HepG2 (cell line): ENCODE data around the gene IFT52. TPM values are rescaled to one million over a fixed set of nuclear protein-coding genes. Genes with fewer than 3 reads are reported as not detected.

Experiments used
- FOXK2 ChIP-seq: fragments of 450-650 bp; IDR thresholded peaks from 2 replicates; pipeline ENCODE4 v1.6.1; 2016
- NKX3-1 ChIP-seq: sonication (generic); formaldehyde crosslinking; IDR thresholded peaks from 2 replicates; pipeline ENCODE4 v1.5.0; 2020; ENCODE audit warnings: missing genetic modification reagents
- NR2C2 ChIP-seq: sonication (generic); formaldehyde crosslinking; IDR thresholded peaks from 2 replicates; pipeline ENCODE4 v1.4.0; 2020; ENCODE audit warnings: missing genetic modification reagents, mild to moderate bottlenecking, moderate library complexity, borderline replicate concordance
- PHF20 ChIP-seq: sonication (generic); formaldehyde crosslinking; IDR thresholded peaks from 2 replicates; pipeline ENCODE4 v1.5.0; 2020; ENCODE audit warnings: mild to moderate bottlenecking, missing genetic modification reagents
- SNAI1 ChIP-seq: sonication (generic); formaldehyde crosslinking; IDR thresholded peaks from 2 replicates; pipeline ENCODE4 v1.5.0; 2020; ENCODE audit warnings: mild to moderate bottlenecking, missing genetic modification reagents, borderline replicate concordance
- TBL1XR1 ChIP-seq: fragments of 150-350 bp; IDR thresholded peaks from 2 replicates; pipeline ENCODE4 v1.6.1; 2014; ENCODE audit warnings: borderline replicate concordance, low read length; ENCODE audit not compliant: partially characterized antibody
- XBP1 ChIP-seq: sonication (generic); formaldehyde crosslinking; IDR thresholded peaks from 2 replicates; pipeline ENCODE4 v1.5.0; 2020; ENCODE audit warnings: missing genetic modification reagents
- ZFYVE20 ChIP-seq: sonication (generic); formaldehyde crosslinking; IDR thresholded peaks from 2 replicates; pipeline ENCODE4 v1.8.0; 2023; ENCODE audit warnings: low read depth, mild to moderate bottlenecking, moderate library complexity, missing genetic modification reagents, borderline replicate concordance
- ZNF343 ChIP-seq: sonication (generic); formaldehyde crosslinking; IDR thresholded peaks from 2 replicates; pipeline ENCODE4 v1.4.0; 2020; ENCODE audit warnings: mild to moderate bottlenecking, missing genetic modification reagents
- ZNF460 ChIP-seq: sonication (generic); formaldehyde crosslinking; IDR thresholded peaks from 2 replicates; pipeline ENCODE4 v1.5.1; 2020; ENCODE audit warnings: missing genetic modification reagents, mild to moderate bottlenecking, borderline replicate concordance
- ZNF605 ChIP-seq: sonication (generic); formaldehyde crosslinking; IDR thresholded peaks from 2 replicates; pipeline ENCODE4 v1.8.0; 2022; ENCODE audit warnings: mild to moderate bottlenecking, missing genetic modification reagents
- polyA plus RNA-seq, 8 experiments: library from polyadenylated mRNA; depleted of rRNA in 3 of 8; stranded (reverse) in 7 of 8; unstranded in 1 of 8; fragments of >200 nt; fragmentation: Illumina TruSeq in 4 of 8; extraction: Trizol in 4 of 8; gene quantifications; 2 replicates each; pipeline versions ENCODE4 v1.2.1 to v1.2.3, GENCODE V29; 2011 to 2016; ENCODE audit warnings: low read depth in 4 of 8, missing spikeins in 1 of 8, mixed read lengths in 1 of 8; ENCODE audit not compliant: insufficient read depth in 1 of 8
- total RNA-seq, 5 experiments: library from RNA; depleted of rRNA; stranded (reverse); fragments of >200 nt; fragmentation: Illumina TruSeq; extraction: Trizol; gene quantifications; 2 replicates each; pipeline ENCODE4 v1.2.3, GENCODE V29; 2016; ENCODE audit warnings: low read depth in 1 of 5
- TF ChIP-seq, protein P1 (sequence below): IDR thresholded peaks from 2 replicates; pipeline ENCODE4 v1.6.1; 2016; ENCODE audit warnings: low read depth, borderline replicate concordance
- TF ChIP-seq, protein P2 (sequence below): sonication (generic); formaldehyde crosslinking; IDR thresholded peaks from 2 replicates; pipeline ENCODE4 v1.4.0; 2020; ENCODE audit warnings: missing genetic modification reagents
- TF ChIP-seq, protein P3 (sequence below): sonication (generic); formaldehyde crosslinking; IDR thresholded peaks from 2 replicates; pipeline ENCODE4 v1.4.0; 2020; ENCODE audit warnings: missing genetic modification reagents
- TF ChIP-seq, protein P4 (sequence below): sonication (generic); formaldehyde crosslinking; IDR thresholded peaks from 2 replicates; pipeline ENCODE4 v1.4.0; 2020; ENCODE audit warnings: missing genetic modification reagents
- TF ChIP-seq, protein P5 (sequence below): sonication (generic); formaldehyde crosslinking; conservative IDR thresholded peaks from 2 replicates; pipeline ENCODE4 v1.8.0; 2022; ENCODE audit warnings: missing genetic modification reagents

Gene IFT52
- total and polyA plus RNA-seq, 2 of the 13 experiments (the other 11 are each of a cell fraction or from before 2014, with no cell fraction given), result 48.0 to 64.0 TPM

DNA sequence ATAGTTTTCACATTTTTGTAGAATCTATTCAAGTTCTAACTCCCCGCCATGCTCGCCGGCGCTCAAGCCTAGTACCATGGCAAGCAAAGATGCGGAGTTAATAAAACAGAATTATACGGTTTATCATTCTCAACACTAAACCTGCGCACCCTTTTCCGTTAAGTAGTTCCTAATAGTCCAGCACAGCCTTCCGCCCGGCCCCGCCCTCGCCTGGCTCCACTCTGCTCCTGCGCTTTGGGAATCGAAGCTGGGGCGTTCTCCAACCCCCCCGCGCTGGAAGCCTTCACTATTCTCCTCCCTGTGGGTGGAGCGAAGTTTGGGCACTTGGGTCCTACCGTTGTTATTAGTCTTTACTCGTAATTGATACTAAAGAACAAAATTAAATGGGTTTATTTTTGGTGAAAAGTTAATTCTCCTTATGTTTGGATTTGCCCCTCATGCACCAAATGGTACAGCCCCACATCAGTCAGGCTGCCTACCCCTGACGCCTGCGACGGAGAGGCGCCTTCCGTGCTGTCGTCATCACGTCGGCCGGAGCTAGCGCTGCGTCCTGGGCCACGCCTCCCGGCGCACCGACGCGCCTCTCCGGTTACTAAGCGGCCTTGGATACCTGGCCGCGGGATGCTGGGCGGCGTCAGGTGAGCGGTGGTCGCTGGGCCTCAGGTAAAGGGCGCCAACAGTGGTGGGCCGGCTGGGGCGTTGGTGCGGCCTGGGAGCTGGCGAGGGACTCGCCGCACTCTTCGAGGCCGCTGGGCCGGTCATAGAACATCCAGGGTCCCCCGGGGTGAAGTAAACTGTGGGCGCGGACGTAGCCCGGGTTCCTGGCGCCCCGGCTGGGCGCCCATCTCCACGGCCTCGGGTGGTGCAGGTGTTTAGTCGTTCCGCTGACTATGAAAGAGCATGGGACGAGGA lies at the start of gene IFT52 (continued):
- peak; percentile 79 for TF ChIP-seq PHF20 (CRISPR knock-in tag)
- TF ChIP-seq, protein P1, sequence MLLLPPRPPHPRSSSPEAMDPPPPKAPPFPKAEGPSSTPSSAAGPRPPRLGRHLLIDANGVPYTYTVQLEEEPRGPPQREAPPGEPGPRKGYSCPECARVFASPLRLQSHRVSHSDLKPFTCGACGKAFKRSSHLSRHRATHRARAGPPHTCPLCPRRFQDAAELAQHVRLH (CRISPR knock-in tag), result peak; percentile 64; the same call in 1 of the 2 replicates
- TF ChIP-seq, protein P2, sequence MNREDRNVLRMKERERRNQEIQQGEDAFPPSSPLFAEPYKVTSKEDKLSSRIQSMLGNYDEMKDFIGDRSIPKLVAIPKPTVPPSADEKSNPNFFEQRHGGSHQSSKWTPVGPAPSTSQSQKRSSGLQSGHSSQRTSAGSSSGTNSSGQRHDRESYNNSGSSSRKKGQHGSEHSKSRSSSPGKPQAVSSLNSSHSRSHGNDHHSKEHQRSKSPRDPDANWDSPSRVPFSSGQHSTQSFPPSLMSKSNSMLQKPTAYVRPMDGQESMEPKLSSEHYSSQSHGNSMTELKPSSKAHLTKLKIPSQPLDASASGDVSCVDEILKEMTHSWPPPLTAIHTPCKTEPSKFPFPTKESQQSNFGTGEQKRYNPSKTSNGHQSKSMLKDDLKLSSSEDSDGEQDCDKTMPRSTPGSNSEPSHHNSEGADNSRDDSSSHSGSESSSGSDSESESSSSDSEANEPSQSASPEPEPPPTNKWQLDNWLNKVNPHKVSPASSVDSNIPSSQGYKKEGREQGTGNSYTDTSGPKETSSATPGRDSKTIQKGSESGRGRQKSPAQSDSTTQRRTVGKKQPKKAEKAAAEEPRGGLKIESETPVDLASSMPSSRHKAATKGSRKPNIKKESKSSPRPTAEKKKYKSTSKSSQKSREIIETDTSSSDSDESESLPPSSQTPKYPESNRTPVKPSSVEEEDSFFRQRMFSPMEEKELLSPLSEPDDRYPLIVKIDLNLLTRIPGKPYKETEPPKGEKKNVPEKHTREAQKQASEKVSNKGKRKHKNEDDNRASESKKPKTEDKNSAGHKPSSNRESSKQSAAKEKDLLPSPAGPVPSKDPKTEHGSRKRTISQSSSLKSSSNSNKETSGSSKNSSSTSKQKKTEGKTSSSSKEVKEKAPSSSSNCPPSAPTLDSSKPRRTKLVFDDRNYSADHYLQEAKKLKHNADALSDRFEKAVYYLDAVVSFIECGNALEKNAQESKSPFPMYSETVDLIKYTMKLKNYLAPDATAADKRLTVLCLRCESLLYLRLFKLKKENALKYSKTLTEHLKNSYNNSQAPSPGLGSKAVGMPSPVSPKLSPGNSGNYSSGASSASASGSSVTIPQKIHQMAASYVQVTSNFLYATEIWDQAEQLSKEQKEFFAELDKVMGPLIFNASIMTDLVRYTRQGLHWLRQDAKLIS (CRISPR knock-in tag), result no peak
- peak; percentile 91; the same call in 1 of the 2 replicates for TF ChIP-seq XBP1 (CRISPR knock-in tag)
- no peak for TF ChIP-seq NR2C2 (CRISPR knock-in tag)
- TF ChIP-seq, protein P3, sequence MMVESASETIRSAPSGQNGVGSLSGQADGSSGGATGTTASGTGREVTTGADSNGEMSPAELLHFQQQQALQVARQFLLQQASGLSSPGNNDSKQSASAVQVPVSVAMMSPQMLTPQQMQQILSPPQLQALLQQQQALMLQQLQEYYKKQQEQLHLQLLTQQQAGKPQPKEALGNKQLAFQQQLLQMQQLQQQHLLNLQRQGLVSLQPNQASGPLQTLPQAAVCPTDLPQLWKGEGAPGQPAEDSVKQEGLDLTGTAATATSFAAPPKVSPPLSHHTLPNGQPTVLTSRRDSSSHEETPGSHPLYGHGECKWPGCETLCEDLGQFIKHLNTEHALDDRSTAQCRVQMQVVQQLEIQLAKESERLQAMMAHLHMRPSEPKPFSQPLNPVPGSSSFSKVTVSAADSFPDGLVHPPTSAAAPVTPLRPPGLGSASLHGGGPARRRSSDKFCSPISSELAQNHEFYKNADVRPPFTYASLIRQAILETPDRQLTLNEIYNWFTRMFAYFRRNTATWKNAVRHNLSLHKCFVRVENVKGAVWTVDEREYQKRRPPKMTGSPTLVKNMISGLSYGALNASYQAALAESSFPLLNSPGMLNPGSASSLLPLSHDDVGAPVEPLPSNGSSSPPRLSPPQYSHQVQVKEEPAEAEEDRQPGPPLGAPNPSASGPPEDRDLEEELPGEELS, result peak; percentile 56; the same call in 1 of the 2 replicates
- 0 out of 2 replicates have a peak, but pooled peaks have one; percentile 19 for TF ChIP-seq ZFYVE20 (CRISPR knock-in tag)
- TF ChIP-seq ZNF605, result peak; percentile 95
- peak; percentile 69 for TF ChIP-seq NKX3-1 (CRISPR knock-in tag)
- TF ChIP-seq, protein P4, sequence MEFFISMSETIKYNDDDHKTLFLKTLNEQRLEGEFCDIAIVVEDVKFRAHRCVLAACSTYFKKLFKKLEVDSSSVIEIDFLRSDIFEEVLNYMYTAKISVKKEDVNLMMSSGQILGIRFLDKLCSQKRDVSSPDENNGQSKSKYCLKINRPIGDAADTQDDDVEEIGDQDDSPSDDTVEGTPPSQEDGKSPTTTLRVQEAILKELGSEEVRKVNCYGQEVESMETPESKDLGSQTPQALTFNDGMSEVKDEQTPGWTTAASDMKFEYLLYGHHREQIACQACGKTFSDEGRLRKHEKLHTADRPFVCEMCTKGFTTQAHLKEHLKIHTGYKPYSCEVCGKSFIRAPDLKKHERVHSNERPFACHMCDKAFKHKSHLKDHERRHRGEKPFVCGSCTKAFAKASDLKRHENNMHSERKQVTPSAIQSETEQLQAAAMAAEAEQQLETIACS (CRISPR knock-in tag), result no peak; the same call in 1 of the 2 replicates
- 0 out of 2 replicates have a peak, but pooled peaks have one; percentile 68 for TF ChIP-seq ZNF343 (CRISPR knock-in tag)
- TF ChIP-seq, protein P5, sequence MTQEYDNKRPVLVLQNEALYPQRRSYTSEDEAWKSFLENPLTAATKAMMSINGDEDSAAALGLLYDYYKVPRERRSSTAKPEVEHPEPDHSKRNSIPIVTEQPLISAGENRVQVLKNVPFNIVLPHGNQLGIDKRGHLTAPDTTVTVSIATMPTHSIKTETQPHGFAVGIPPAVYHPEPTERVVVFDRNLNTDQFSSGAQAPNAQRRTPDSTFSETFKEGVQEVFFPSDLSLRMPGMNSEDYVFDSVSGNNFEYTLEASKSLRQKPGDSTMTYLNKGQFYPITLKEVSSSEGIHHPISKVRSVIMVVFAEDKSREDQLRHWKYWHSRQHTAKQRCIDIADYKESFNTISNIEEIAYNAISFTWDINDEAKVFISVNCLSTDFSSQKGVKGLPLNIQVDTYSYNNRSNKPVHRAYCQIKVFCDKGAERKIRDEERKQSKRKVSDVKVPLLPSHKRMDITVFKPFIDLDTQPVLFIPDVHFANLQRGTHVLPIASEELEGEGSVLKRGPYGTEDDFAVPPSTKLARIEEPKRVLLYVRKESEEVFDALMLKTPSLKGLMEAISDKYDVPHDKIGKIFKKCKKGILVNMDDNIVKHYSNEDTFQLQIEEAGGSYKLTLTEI, result no peak
- TF ChIP-seq ZNF460 (CRISPR knock-in tag), result peak; percentile 54; the same call in 1 of the 2 replicates
- no peak for TF ChIP-seq TBL1XR1
- TF ChIP-seq SNAI1 (CRISPR knock-in tag), result 0 out of 2 replicates have a peak, but pooled peaks have one; percentile 84
- TF ChIP-seq FOXK2, result peak; percentile 99
